Glutamatergic neuron (in vitro differentiated cells): Measurements from ENCODE around the gene PHF23. TPM values are rescaled to one million over a fixed set of nuclear protein-coding genes. Genes with fewer than 3 reads are reported as not detected.

Experiments used
- DNase-seq: peaks from one replicate; pipeline ENCODE4 v3.0.0; 2022
- H3K27ac Mint-ChIP-seq: one replicate; pipeline ENCODE4 v1.8.0; 2020; ENCODE audit warnings: mild to moderate bottlenecking, mixed read lengths, inconsistent platforms; ENCODE audit not compliant: unreplicated experiment
- H3K27me3 Mint-ChIP-seq: one replicate; pipeline ENCODE4 v1.8.0; 2020; ENCODE audit warnings: mild to moderate bottlenecking, moderate library complexity, mixed read lengths, inconsistent platforms; ENCODE audit not compliant: unreplicated experiment
- H3K36me3 Mint-ChIP-seq: one replicate; pipeline ENCODE4 v1.8.0; 2020; ENCODE audit warnings: mild to moderate bottlenecking, mixed read lengths, inconsistent platforms; ENCODE audit not compliant: unreplicated experiment
- H3K4me1 Mint-ChIP-seq: one replicate; pipeline ENCODE4 v1.8.0; 2020; ENCODE audit warnings: mild to moderate bottlenecking, low read depth, mixed read lengths, inconsistent platforms; ENCODE audit not compliant: unreplicated experiment
- H3K4me3 Mint-ChIP-seq: one replicate; pipeline ENCODE4 v1.8.0; 2020; ENCODE audit warnings: mild to moderate bottlenecking, mixed read lengths, inconsistent platforms; ENCODE audit not compliant: unreplicated experiment
- H3K9me3 Mint-ChIP-seq: one replicate; pipeline ENCODE4 v1.8.0; 2020; ENCODE audit warnings: mild to moderate bottlenecking, moderate library complexity, mixed read lengths, inconsistent platforms; ENCODE audit not compliant: unreplicated experiment
- total RNA-seq: library from RNA; stranded (reverse); fragmentation: NEBNext Ultra II Directional; extraction: Animal tissue kit (Norgen Biotek cat#: 25700); gene quantifications from one replicate; pipeline ENCODE4 v1.2.1, GENCODE V29; 2021; ENCODE audit not compliant: unreplicated experiment
- TF ChIP-seq, protein P1 (sequence below): fragments of 200-600 bp; sonication (generic); IDR thresholded peaks from one replicate; pipeline ENCODE4 v1.5.0; 2021; ENCODE audit not compliant: partially characterized antibody, unreplicated experiment

The PHF23 gene
- total RNA-seq, 1 donor from 2014 or later, result 72.3 TPM

DNA sequence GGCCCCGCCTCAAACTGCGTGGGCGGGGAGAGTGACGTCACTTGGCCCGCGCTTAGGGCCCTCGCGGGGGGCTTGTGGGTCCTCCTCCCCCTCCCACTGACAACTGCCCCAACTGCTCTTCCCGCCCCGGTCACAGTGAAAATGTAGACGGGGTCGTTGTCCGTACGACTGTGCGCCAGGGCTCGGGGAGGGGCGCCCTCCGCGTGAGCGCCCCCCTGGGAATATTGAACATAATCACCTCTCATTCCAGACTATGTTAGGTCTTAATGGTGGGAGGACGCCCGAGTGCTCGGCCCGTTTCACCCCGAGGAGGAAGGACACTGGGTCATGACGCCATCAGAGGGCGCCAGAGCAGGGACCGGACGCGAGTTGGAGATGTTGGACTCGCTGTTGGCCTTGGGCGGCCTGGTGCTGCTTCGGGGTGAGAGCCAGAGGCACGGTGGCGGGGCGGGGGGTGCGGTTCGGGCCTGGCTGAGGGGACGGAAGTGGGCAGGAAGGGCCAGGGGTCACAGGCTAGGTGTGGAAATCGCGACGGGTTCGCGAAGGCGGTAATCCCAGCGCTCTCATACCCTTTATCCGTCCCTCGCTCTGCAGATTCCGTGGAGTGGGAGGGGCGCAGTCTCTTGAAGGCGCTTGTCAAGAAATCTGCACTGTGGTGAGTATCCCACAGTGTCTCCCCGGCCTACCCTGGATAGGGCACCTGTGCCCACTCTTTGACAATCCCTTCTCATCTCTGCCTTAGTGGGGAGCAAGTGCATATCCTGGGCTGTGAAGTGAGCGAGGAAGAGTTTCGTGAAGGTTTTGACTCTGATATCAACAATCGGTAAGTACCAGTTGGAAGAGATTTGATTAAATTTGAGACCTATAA, 13.2 kb upstream of the PHF23 start, which contains the start of gene ELP5:
ELP5 (plus strand) TSS at position 40 of the 868 bp plus-strand sequence; CDS start at position 376, 336 bp downstream.
- TF ChIP-seq, protein P1, sequence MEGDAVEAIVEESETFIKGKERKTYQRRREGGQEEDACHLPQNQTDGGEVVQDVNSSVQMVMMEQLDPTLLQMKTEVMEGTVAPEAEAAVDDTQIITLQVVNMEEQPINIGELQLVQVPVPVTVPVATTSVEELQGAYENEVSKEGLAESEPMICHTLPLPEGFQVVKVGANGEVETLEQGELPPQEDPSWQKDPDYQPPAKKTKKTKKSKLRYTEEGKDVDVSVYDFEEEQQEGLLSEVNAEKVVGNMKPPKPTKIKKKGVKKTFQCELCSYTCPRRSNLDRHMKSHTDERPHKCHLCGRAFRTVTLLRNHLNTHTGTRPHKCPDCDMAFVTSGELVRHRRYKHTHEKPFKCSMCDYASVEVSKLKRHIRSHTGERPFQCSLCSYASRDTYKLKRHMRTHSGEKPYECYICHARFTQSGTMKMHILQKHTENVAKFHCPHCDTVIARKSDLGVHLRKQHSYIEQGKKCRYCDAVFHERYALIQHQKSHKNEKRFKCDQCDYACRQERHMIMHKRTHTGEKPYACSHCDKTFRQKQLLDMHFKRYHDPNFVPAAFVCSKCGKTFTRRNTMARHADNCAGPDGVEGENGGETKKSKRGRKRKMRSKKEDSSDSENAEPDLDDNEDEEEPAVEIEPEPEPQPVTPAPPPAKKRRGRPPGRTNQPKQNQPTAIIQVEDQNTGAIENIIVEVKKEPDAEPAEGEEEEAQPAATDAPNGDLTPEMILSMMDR, result peak; percentile 12
- peak within 1 kb of the TSS; percentile 97 for H3K4me3 Mint-ChIP-seq
- peaks cover 26% of the 10 kb centered on the region for H3K4me1 Mint-ChIP-seq
- H3K27me3 Mint-ChIP-seq, result peaks cover 13% of the 10 kb centered on the region
- H3K27ac Mint-ChIP-seq, result peak within 1 kb of the TSS; percentile 99
- H3K9me3 Mint-ChIP-seq, result peaks cover 17% of the 10 kb centered on the region
- H3K36me3 Mint-ChIP-seq, result no peaks in the 10 kb centered on the region
- DNase-seq, result peak; percentile 98

DNA sequence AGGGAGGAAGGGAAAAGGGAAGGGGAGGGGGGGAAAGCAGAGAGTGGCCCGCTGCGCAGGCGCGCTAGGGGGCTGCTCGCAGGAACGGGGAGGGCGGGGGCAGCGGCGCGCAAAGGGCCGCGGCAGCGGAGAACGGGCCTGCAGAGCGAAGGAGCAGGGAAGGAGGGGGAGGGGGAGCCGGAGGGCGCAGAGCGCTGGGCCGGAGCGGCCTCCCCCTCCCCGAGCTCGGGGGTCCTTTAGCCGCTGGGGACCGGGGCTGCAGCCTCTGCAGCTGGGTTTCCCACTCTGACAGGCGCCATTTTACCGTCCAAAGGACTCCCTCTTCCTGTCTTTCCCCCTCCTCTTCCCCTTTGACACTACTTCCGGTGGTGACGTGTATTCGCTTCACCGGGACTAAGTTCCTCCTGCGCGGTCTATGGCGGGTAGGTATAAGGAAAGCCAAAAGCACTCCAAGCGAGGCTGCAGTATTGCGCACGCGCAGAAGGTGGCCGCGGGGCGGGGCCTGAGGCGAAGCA, 12.5 kb upstream of the PHF23 start, which contains the start of gene CTDNEP1:
CTDNEP1 (minus strand) TSS at position 74 of the 515 bp plus-strand sequence. CDS start 438 bp downstream, outside the sequence.
- DNase-seq, result peak; percentile 80
- Mint-ChIP-seq H3K4me3 (peak within 1 kb of the TSS; percentile 97), H3K4me1 (peaks cover 31% of the 10 kb centered on the region), H3K9me3 (peaks cover 19% of the 10 kb centered on the region), H3K36me3 (no peaks in the 10 kb centered on the region), H3K27me3 (peaks cover 18% of the 10 kb centered on the region), H3K27ac (peak within 1 kb of the TSS; percentile 99)
- TF ChIP-seq, protein P1, result no peak

DNA sequence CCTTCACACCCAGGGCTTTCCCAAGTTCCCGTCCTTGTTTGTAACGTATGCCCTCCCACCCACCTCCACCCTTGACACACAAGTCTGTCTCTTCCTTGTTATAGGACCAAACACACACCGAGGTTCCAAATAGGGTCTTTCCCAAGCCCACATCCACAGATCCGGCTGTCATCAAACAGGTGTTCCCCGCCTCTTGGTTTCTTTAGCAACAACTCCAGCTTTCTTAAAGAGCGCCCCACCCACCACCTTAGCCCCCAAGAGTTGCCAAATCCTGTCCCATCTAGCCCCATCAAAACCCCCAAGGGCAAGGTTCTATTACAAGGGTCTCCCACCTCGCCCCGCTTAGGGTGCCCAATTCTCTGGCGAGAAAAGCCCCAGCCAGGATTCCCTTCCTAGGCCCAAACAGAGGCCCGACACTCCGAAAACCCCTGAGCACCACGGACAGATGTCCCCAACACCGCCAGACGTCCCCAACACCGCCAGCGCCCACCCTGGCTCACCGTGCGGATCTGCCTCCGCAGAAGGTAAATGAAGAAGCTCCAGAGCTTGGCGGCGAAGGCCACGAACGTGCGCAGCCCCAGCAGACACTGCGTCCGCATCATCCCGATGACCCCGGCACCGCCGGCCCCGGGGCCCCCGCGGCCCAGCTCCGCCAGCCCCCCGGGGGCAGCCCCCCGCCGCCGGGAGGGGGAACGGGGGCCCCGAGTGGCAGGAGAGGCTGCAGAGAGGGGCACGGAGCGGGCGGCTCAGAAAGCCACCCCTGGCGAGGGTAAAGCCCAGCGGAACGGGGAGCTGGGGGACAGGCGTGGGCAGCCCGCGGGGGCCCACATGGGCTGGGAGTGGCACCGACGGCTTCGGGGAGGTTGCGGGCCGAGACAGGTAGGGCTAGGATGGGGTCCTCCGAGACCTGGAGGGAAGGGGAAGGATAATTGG, 11.7 kb upstream of the PHF23 start:
- peak overlapping the region; percentile 99 for H3K27ac Mint-ChIP-seq
- H3K4me3 Mint-ChIP-seq, result peak overlapping the region; percentile 97
- peaks cover 4% of the 10 kb centered on the region for H3K36me3 Mint-ChIP-seq
- TF ChIP-seq, protein P1, result no peak
- H3K4me1 Mint-ChIP-seq, result peaks cover 38% of the 10 kb centered on the region
- peak; percentile 27 for DNase-seq
- peaks cover 23% of the 10 kb centered on the region for H3K9me3 Mint-ChIP-seq
- H3K27me3 Mint-ChIP-seq, result peaks cover 23% of the 10 kb centered on the region

DNA sequence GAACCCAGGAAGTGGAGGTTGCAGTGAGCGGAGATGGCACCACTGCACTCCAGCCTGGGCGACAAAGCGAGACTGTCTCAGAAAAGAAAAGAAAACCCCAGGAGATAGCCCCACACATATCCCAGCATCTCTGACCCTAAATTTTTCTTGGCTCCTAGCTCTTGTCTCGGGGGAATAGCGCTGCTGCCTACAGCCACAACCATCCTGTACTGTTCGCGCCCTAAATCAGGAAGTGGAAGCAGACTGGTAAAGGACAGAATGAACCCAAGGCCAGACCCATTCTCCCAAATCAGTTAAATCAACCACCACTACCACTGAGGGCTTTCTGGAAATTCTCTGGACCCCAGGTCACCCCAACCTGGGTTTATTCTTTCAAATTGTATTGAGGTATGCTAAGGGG, 10.6 kb upstream of the PHF23 start:
- Mint-ChIP-seq H3K27ac (peak overlapping the region; percentile 99), H3K9me3 (peaks cover 23% of the 10 kb centered on the region), H3K27me3 (peaks cover 23% of the 10 kb centered on the region), H3K4me3 (peak overlapping the region; percentile 97), H3K4me1 (peaks cover 41% of the 10 kb centered on the region), H3K36me3 (peaks cover 4% of the 10 kb centered on the region)
- TF ChIP-seq, protein P1, result no peak
- no peak for DNase-seq
